IMR-90 (cell line): ENCODE measurements around the gene GRAMD2B. TPM values are rescaled to one million over a fixed set of nuclear protein-coding genes. Genes with fewer than 3 reads are reported as not detected.

Experiments
- ATAC-seq: fragments of 200-7000 bp; cut with Tn5 transposase; 2 replicates; pipeline ENCODE4 v1.9.1; 2020; ENCODE audit warnings: low read depth, mild to moderate bottlenecking, moderate library complexity
- BruUV-seq: library from RNA; stranded (reverse); fragments of 400-500 nt; replicated peaks from 2 replicates; lab custom pipeline; 2021; lab: Mats Ljungman, UMichigan
- CTCF ChIA-PET: fragments of 300-600 bp; formaldehyde crosslinking; extraction: SDS; loops from one replicate; lab custom pipeline; 2021; ENCODE audit warnings: antibody characterized with exemption; lab: Yijun Ruan, JAX
- POLR2A ChIA-PET: fragments of 300-600 bp; sonication (Branson Sonifier 250); formaldehyde crosslinking; loops from one replicate; lab custom pipeline; 2022; ENCODE audit warnings: antibody characterized with exemption; ENCODE audit not compliant: unreplicated experiment; lab: Charles Lee
- DNase-seq: peaks from one replicate; pipeline ENCODE4 v3.0.0; 2013
- H2AFZ ChIP-seq: replicated peaks from 2 replicates; pipeline ENCODE3; 2013; ENCODE audit warnings: low read length, mild to moderate bottlenecking; ENCODE audit not compliant: poor library complexity
- H2AK5ac ChIP-seq: 2 replicates; pipeline ENCODE4 v1.6.1; 2013; ENCODE audit warnings: low read depth, low read length, inconsistent platforms
- H2AK9ac ChIP-seq: replicated peaks from 2 replicates; pipeline ENCODE3; 2013; ENCODE audit warnings: mild to moderate bottlenecking, low read depth, low read length, moderate library complexity; ENCODE audit not compliant: poor library complexity
- H2BK120ac ChIP-seq: 2 replicates; pipeline ENCODE4 v1.6.1; 2013; ENCODE audit warnings: low read depth, low read length, inconsistent platforms
- H2BK15ac ChIP-seq: 3 replicates; pipeline ENCODE4 v1.6.1; 2013; ENCODE audit warnings: low read depth, low read length, inconsistent platforms
- H2BK20ac ChIP-seq: 2 replicates; pipeline ENCODE4 v1.6.1; 2013; ENCODE audit warnings: low read depth, mild to moderate bottlenecking, inconsistent platforms, low read length, moderate library complexity
- H2BK5ac ChIP-seq: 2 replicates; pipeline ENCODE4 v1.6.1; 2013; ENCODE audit warnings: mild to moderate bottlenecking, low read depth, low read length, inconsistent platforms; ENCODE audit not compliant: poor library complexity, severe bottlenecking
- H3K14ac ChIP-seq: replicated peaks from 2 replicates; pipeline ENCODE4 v1.6.1; 2013; ENCODE audit warnings: low read depth, low read length, inconsistent platforms
- H3K18ac ChIP-seq: 2 replicates; pipeline ENCODE4 v1.6.1; 2013; ENCODE audit warnings: low read depth, low read length, control low read depth
- H3K23ac ChIP-seq: 2 replicates; pipeline ENCODE4 v1.6.1; 2013; ENCODE audit warnings: low read depth, low read length, inconsistent platforms
- H3K27ac ChIP-seq: 2 replicates; pipeline ENCODE4 v1.5.1; 2013; ENCODE audit warnings: mild to moderate bottlenecking, control low read depth, low read length; ENCODE audit not compliant: insufficient read depth
- H3K27me3 ChIP-seq: 2 replicates; pipeline ENCODE4 v1.6.1; 2013; ENCODE audit warnings: low read length; ENCODE audit not compliant: control insufficient read depth, insufficient read depth
- H3K36me3 ChIP-seq: 2 replicates; pipeline ENCODE4 v1.6.1; 2013; ENCODE audit warnings: low read length, mixed read lengths; ENCODE audit not compliant: control insufficient read depth, insufficient read depth
- H3K4ac ChIP-seq: 2 replicates; pipeline ENCODE4 v1.6.1; 2013; ENCODE audit warnings: low read depth, low read length, inconsistent platforms
- H3K4me1 ChIP-seq: 2 replicates; pipeline ENCODE4 v1.6.1; 2013; ENCODE audit warnings: low read length, mixed read lengths; ENCODE audit not compliant: control insufficient read depth, insufficient read depth
- H3K4me2 ChIP-seq: 2 replicates; pipeline ENCODE4 v1.6.1; 2013; ENCODE audit warnings: low read depth, mild to moderate bottlenecking, control low read depth, low read length, moderate library complexity
- H3K4me3 ChIP-seq: 2 replicates; pipeline ENCODE4 v1.5.1; 2013; ENCODE audit warnings: low read depth, mild to moderate bottlenecking, control low read depth, low read length, moderate library complexity; ENCODE audit not compliant: insufficient read depth
- H3K56ac ChIP-seq: 2 replicates; pipeline ENCODE4 v1.6.1; 2013; ENCODE audit warnings: low read length, inconsistent platforms; ENCODE audit not compliant: insufficient read depth; ENCODE audit errors: extremely low read depth
- H3K79me1 ChIP-seq, 2 experiments: 2 replicates each; pipeline ENCODE4 v1.6.1; 2013; ENCODE audit warnings: low read length in 2 of 2, inconsistent platforms in 1 of 2, low read depth in 1 of 2
- H3K9ac ChIP-seq: 2 replicates; pipeline ENCODE4 v1.6.1; 2013; ENCODE audit warnings: low read depth, low read length, control low read depth
- H3K9me1 ChIP-seq: 2 replicates; pipeline ENCODE4 v1.6.1; 2013; ENCODE audit warnings: low read length, inconsistent platforms; ENCODE audit not compliant: insufficient read depth
- H3K9me3 ChIP-seq: 2 replicates; pipeline ENCODE4 v1.6.1; 2013; ENCODE audit warnings: low read length; ENCODE audit not compliant: control insufficient read depth, insufficient read depth
- H4K20me1 ChIP-seq: 2 replicates; pipeline ENCODE4 v1.6.1; 2013; ENCODE audit warnings: low read length, inconsistent platforms; ENCODE audit not compliant: insufficient read depth
- H4K5ac ChIP-seq: 2 replicates; pipeline ENCODE4 v1.6.1; 2013; ENCODE audit warnings: mild to moderate bottlenecking, low read depth, low read length, control low read depth
- H4K8ac ChIP-seq, 2 experiments: 2 replicates each; pipeline ENCODE4 v1.6.1; 2013; ENCODE audit warnings: low read depth in 2 of 2, low read length in 2 of 2, control low read depth in 1 of 2, inconsistent platforms in 1 of 2
- H4K91ac ChIP-seq: 2 replicates; pipeline ENCODE4 v1.6.1; 2013; ENCODE audit warnings: low read depth, low read length, inconsistent platforms; ENCODE audit not compliant: insufficient read depth
- CEBPB ChIP-seq: IDR thresholded peaks from 2 replicates; pipeline ENCODE4 v1.6.1; 2012; ENCODE audit warnings: low read depth, low read length, improper control_type of control experiment
- FOS ChIP-seq: fragments of 150-350 bp; IDR thresholded peaks from 2 replicates; pipeline ENCODE4 v1.6.1; 2016; ENCODE audit warnings: low read depth, low read length
- WGBS, 2 experiments: methylation state at CpG; one replicate each; pipeline versions ENCODE4 v1.1.5 to v1.1.7; 2013; ENCODE audit warnings: missing lambda C conversion rate in 2 of 2; ENCODE audit not compliant: insufficient read length in 1 of 2; ENCODE audit errors: extremely low coverage in 2 of 2; 5-methylcytosine and 5-hydroxymethylcytosine counted together
- dilution Hi-C: fragments of 300-500 bp; cut with HindIII; formaldehyde crosslinking; loops from one replicate; pipeline ENCODE4 v1.14.3; 2018; ENCODE audit warnings: low sequenced_read_pairs; ENCODE audit not compliant: unreplicated experiment
- in situ Hi-C: fragments of 300-500 bp; cut with MboI; formaldehyde crosslinking; loops from 3 replicates; pipeline ENCODE4 v1.14.3; 2019; ENCODE audit warnings: low sequenced_read_pairs, inconsistent platforms, mixed read lengths
- intact Hi-C: fragments of 100-400 bp; cut with micrococcal nuclease; formaldehyde crosslinking; loops from 2 replicates; pipeline ENCODE4 v1.10.0; 2022
- polyA plus RNA-seq, 3 experiments: library from polyadenylated mRNA; depleted of rRNA; stranded (reverse); fragments of >200 nt; gene quantifications; 2 replicates each; pipeline ENCODE4 v1.2.3, GENCODE V29; 2012; ENCODE audit warnings: low replicate concordance in 1 of 3
- total RNA-seq: library from RNA; depleted of rRNA; stranded (reverse); fragments of >200 nt; gene quantifications from 2 replicates; pipeline ENCODE4 v1.2.3, GENCODE V29; 2012

The GRAMD2B gene
- total and polyA plus RNA-seq, 2 of the 4 experiments (the other 2 are of a cell fraction), result 13.9 to 20.3 TPM

- POLR2A ChIA-PET, result no interaction called here
- H2AK5ac ChIP-seq, result no peak overlapping the region
- no peak overlapping the region for H3K14ac ChIP-seq
- no peak overlapping the region for H3K9ac ChIP-seq
- H2BK15ac ChIP-seq, result no peak overlapping the region
- H4K91ac ChIP-seq, result no peak overlapping the region
- peak overlapping the region; percentile 68; the same call in 1 of the 2 replicates for H3K23ac ChIP-seq
- H3K9me3 ChIP-seq, result no peaks in the 10 kb centered on the region
- H3K9me1 ChIP-seq, result 0 out of 2 replicates have a peak, but pooled peaks cover 5% of the 10 kb centered on the region
- H2AFZ ChIP-seq, result peak overlapping the region; percentile 28
- intact Hi-C loops (no loop called here), dilution Hi-C loops (no loop called here), in situ Hi-C loops (no loop called here)
- H3K4me1 ChIP-seq, result peaks cover 2% of the 10 kb centered on the region; the same call in 1 of the 2 replicates
- TF ChIP-seq CEBPB (peak; percentile 95), FOS (no peak)
- WGBS, 2 experiments, result 20% methylated on average over 2 of the region's 5 CpGs; no CpG with 5 or more reads in 1 of the 2 experiments
- no peak overlapping the region for H2AK9ac ChIP-seq
- CTCF ChIA-PET, result no interaction called here
- peak; percentile 28 for DNase-seq
- no peaks in the 10 kb centered on the region for H4K20me1 ChIP-seq
- no peak overlapping the region for H3K4me3 ChIP-seq
- no peak overlapping the region for H4K8ac ChIP-seq
- no peak overlapping the region for H2BK20ac ChIP-seq
- H3K27me3 ChIP-seq, result no peaks in the 10 kb centered on the region
- H3K4ac ChIP-seq, result no peak overlapping the region
- no peak overlapping the region for H3K18ac ChIP-seq
- no peaks in the 10 kb centered on the region for H3K36me3 ChIP-seq
- peak; percentile 56 for ATAC-seq
- H4K5ac ChIP-seq, result no peak overlapping the region
- H2BK120ac ChIP-seq, result no peak overlapping the region
- H3K4me2 ChIP-seq, result peak overlapping the region; percentile 37
- no peak overlapping the region for H3K27ac ChIP-seq
- H3K79me1 ChIP-seq, result no peaks in the 10 kb centered on the region
- BruUV-seq, result no TSS peak
- no peak overlapping the region for H2BK5ac ChIP-seq
- H3K56ac ChIP-seq, result no peak overlapping the region
Observed at GRCh38 chr5:126503602-126504104, 80.4 kb downstream of the GRAMD2B start.
